Calu3 (cell line): ENCODE measurements around the gene BDH1. TPM values are rescaled to one million over a fixed set of nuclear protein-coding genes. Genes with fewer than 3 reads are reported as not detected.

ENCODE experiments used
- BruUV-seq: library from RNA; stranded (reverse); fragments of 400-500 nt; replicated peaks from 2 replicates; lab custom pipeline; 2021; lab: Mats Ljungman, UMichigan
- CTCF ChIA-PET: fragments of 300-600 bp; sonication (Branson Sonifier 250); formaldehyde crosslinking; loops from one replicate; lab custom pipeline; 2022; ENCODE audit warnings: antibody characterized with exemption; lab: Charles Lee
- DNase-seq: peaks from one replicate; pipeline ENCODE4 v3.0.0; 2022
- H3K27ac Mint-ChIP-seq: one replicate; pipeline ENCODE4 v1.8.0; 2022; ENCODE audit warnings: mixed read lengths; ENCODE audit not compliant: unreplicated experiment
- H3K27me3 Mint-ChIP-seq: one replicate; pipeline ENCODE4 v1.8.0; 2022; ENCODE audit warnings: mixed read lengths; ENCODE audit not compliant: unreplicated experiment
- H3K36me3 Mint-ChIP-seq: one replicate; pipeline ENCODE4 v1.8.0; 2022; ENCODE audit warnings: mild to moderate bottlenecking, moderate library complexity, mixed read lengths; ENCODE audit not compliant: insufficient read depth, unreplicated experiment
- H3K4me1 Mint-ChIP-seq: one replicate; pipeline ENCODE4 v1.8.0; 2022; ENCODE audit warnings: mild to moderate bottlenecking, low read depth, mixed read lengths; ENCODE audit not compliant: unreplicated experiment
- H3K4me3 Mint-ChIP-seq: one replicate; pipeline ENCODE4 v1.8.0; 2022; ENCODE audit warnings: mild to moderate bottlenecking, low read depth, moderate library complexity, mixed read lengths; ENCODE audit not compliant: unreplicated experiment
- H3K9me3 Mint-ChIP-seq: one replicate; pipeline ENCODE4 v1.8.0; 2022; ENCODE audit warnings: low read depth, mixed read lengths; ENCODE audit not compliant: unreplicated experiment
- CTCF ChIP-seq: fragments of 200-600 bp; IDR thresholded peaks from one replicate; pipeline ENCODE4 v1.8.0; 2022; ENCODE audit warnings: antibody characterized with exemption; ENCODE audit not compliant: unreplicated experiment
- intact Hi-C: fragments of 100-400 bp; cut with micrococcal nuclease; formaldehyde crosslinking; loops from one replicate; pipeline ENCODE4 v1.10.0; 2022; ENCODE audit not compliant: unreplicated experiment
- total RNA-seq: library from RNA; stranded (reverse); gene quantifications from 2 replicates; pipeline ENCODE4 v1.2.3, GENCODE V29; 2022

The BDH1 gene
- total RNA-seq, 1 experiment from 2014 or later, result 49.0 TPM

DNA sequence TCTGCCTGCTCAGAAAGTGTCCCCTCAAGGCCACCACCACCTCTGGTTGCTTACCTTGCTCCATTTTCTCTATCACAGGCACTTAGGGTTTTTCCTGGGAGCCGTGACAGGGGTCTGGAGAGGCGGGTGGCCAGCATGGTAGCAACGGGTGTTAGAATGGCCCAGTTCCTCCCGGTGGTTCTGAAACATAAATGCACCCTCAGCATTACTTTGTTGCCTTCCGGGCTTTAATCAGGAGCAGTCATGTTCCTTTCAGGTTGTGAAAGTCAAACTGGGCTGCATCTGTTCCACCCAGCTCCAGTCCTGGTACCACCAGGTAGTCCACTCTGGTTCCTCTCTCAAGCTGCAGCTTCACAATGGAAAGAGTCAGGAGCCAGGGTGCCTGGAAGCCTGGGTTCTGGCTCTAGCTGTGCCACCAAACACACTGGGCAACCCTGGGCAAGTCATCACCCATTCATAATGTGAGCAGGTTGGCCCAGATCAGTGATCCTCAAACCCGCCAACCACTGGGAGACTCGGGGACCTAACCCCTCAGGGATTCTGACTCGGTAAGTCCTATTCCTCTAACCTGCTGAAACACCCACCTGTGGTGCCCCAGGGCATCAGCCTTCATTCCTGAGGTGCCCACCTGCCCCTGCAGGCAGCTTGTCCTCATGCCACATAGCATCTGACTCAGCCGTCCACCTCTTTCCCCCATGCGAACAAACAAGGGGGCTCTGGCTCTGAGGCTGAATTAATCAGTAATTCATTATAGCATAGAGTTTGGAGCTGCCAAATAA is 9.3 kb downstream of the BDH1 start:
- no peaks in the 10 kb centered on the region for H3K9me3 Mint-ChIP-seq
- no peak for TF ChIP-seq CTCF
- no peak overlapping the region for H3K4me3 Mint-ChIP-seq
- H3K27me3 Mint-ChIP-seq, result no peaks in the 10 kb centered on the region
- BruUV-seq, result no TSS peak
- DNase-seq, result no peak
- peaks cover 21% of the 10 kb centered on the region for H3K4me1 Mint-ChIP-seq
- CTCF ChIA-PET, result interaction anchor here (1.1 kb wide), 1 partner anchor 53 kb away, joined by 5 read pairs; no protein-coding TSS in a partner anchor
- no peak overlapping the region for H3K27ac Mint-ChIP-seq
- intact Hi-C loops, result no loop called here
- H3K36me3 Mint-ChIP-seq, result peaks cover 6% of the 10 kb centered on the region

- intact Hi-C loops, result no loop called here
- Mint-ChIP-seq H3K36me3 (peaks cover 14% of the 10 kb centered on the region), H3K9me3 (no peaks in the 10 kb centered on the region), H3K27ac (no peak overlapping the region), H3K4me3 (no peak overlapping the region), H3K4me1 (peaks cover 31% of the 10 kb centered on the region), H3K27me3 (no peaks in the 10 kb centered on the region)
- CTCF ChIA-PET, result no interaction called here
- DNase-seq, result no peak
- TF ChIP-seq CTCF, result no peak
- BruUV-seq, result no TSS peak
These were observed 10.2 kb downstream of the BDH1 start for GRCh38 chr3:197545571-197545970.

DNA sequence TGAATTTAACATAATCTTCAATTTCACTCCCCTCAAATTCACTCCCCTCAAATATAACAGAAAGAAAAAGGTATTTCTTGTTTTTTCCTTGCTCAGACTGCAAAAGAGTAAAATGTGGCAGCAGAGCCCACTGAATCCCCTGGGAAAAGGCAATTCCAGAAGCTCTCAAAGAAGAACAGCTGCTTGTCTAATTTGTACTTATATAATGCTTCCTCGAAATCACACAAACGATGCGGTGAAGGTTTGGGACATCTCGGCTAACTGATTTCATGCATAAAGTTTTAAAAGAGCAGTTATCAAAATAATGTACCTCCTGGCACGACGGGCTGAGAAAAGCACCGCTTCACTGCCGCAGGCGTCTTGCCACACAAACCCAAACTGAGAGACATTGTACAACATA is 10.7 kb downstream of the BDH1 start:
- H3K9me3 Mint-ChIP-seq, result no peaks in the 10 kb centered on the region
- H3K36me3 Mint-ChIP-seq, result peaks cover 14% of the 10 kb centered on the region
- intact Hi-C loops, result no loop called here
- H3K4me1 Mint-ChIP-seq, result peaks cover 33% of the 10 kb centered on the region
- no peak overlapping the region for H3K27ac Mint-ChIP-seq
- H3K4me3 Mint-ChIP-seq, result no peak overlapping the region
- no peaks in the 10 kb centered on the region for H3K27me3 Mint-ChIP-seq
- no peak for DNase-seq
- no peak for TF ChIP-seq CTCF
- BruUV-seq, result no TSS peak
- CTCF ChIA-PET, result no interaction called here

DNA sequence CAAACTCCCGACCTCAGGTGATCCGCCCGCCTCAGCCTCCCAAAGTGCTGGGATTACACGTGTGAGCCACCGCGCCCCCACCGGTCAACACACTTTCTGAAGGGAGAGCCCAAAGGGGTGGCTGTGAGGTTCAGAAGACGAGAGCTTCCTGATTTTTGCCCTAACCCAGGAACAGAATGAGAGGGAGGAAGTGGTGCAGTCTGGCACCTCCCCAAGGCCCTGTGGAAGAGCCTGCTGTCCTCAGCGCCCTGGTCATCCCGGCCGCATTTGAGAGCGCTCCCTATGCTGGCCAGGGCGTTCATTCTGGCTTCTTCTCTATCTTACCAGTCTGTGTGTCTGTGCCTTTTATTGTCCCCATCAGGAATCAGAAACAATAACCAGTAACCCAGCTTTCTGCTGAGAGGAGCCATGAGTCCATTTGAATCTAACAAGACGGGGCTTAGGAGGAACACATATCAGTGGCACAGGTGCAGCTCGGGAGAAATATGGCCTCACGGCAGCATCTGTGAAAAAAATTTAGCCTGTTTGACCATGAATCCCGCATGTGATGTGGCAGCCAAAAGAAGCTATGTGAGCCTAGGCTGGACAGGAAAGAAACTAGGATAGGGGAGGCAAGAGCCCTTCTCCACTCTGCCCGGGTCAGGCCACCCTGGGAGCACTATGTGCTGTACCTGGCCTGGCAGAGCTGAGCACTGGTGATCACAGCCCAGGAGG is 12.9 kb downstream of the BDH1 start:
- intact Hi-C loops, result no loop called here
- H3K27me3 Mint-ChIP-seq, result no peaks in the 10 kb centered on the region
- no peak for TF ChIP-seq CTCF
- DNase-seq, result no peak
- no TSS peak for BruUV-seq
- no peaks in the 10 kb centered on the region for H3K9me3 Mint-ChIP-seq
- H3K36me3 Mint-ChIP-seq, result peaks cover 24% of the 10 kb centered on the region
- peaks cover 38% of the 10 kb centered on the region for H3K4me1 Mint-ChIP-seq
- H3K27ac Mint-ChIP-seq, result no peak overlapping the region
- CTCF ChIA-PET, result interaction anchor here (1.7 kb wide), 1 partner anchor 11 kb away, joined by 3 read pairs; no protein-coding TSS in a partner anchor
- no peak overlapping the region for H3K4me3 Mint-ChIP-seq
